GM12891 (cell line): ENCODE results near the gene EPB41L3.
A peak's percentile ranks its signal among the peaks of the same experiment; 100 is the strongest.

Experiments used
- DNase-seq: peaks from one replicate; pipeline ENCODE4 v3.0.0; 2011; ENCODE audit warnings: low spot score; ENCODE audit not compliant: insufficient read length
- FAIRE-seq: peaks from 2 replicates; lab custom pipeline; 2011; peaks lifted over from hg19 to GRCh38; lab: Jason Lieb, UNC
- PAX5 ChIP-seq: IDR thresholded peaks from 2 replicates; pipeline ENCODE4 v1.6.1; 2011; ENCODE audit warnings: low read length, moderate library complexity, mild to moderate bottlenecking; ENCODE audit not compliant: insufficient read depth, severe bottlenecking
- POLR2A ChIP-seq: IDR thresholded peaks from 2 replicates; pipeline ENCODE4 v1.6.1; 2011; ENCODE audit warnings: low read depth, low read length, control low read depth
- POLR2AphosphoS5 ChIP-seq: IDR thresholded peaks from 2 replicates; pipeline ENCODE4 v1.6.1; 2011; ENCODE audit warnings: low read depth, low read length, control low read depth
- POU2F2 ChIP-seq: IDR thresholded peaks from 2 replicates; pipeline ENCODE4 v1.6.1; 2011; ENCODE audit warnings: low read depth, mild to moderate bottlenecking, control low read depth, low read length, moderate library complexity
- SPI1 ChIP-seq: IDR thresholded peaks from 2 replicates; pipeline ENCODE4 v1.6.1; 2011; ENCODE audit warnings: low read depth, low read length, control low read depth
- TAF1 ChIP-seq: IDR thresholded peaks from 2 replicates; pipeline ENCODE4 v1.6.1; 2011; ENCODE audit warnings: low read depth, low read length, control low read depth

Gene EPB41L3

DNA sequence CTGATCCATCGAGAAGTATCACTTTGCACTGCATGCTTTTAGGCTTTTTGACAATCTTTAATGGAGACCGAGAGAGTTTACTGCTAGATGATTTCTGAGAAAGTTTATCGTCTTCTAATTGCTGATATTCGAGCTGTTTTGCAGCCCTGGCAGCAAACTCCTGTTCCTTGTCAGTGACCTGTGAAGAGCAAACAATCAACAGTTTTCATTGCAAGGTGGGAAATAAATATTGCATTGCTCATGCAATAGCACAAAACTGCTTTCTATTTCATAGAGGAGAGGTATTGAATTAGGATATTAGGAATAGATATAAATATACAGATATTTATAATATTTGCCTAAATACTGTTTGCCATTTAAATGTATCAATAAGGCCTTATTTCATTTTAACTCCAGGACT lies 65.5 kb downstream of the EPB41L3 start:
- FAIRE-seq (no peak), DNase-seq (no peak)
- TF ChIP-seq TAF1 (no peak), POLR2A (no peak), PAX5 (no peak), POU2F2 (no peak), SPI1 (no peak), POLR2AphosphoS5 (no peak)

DNA sequence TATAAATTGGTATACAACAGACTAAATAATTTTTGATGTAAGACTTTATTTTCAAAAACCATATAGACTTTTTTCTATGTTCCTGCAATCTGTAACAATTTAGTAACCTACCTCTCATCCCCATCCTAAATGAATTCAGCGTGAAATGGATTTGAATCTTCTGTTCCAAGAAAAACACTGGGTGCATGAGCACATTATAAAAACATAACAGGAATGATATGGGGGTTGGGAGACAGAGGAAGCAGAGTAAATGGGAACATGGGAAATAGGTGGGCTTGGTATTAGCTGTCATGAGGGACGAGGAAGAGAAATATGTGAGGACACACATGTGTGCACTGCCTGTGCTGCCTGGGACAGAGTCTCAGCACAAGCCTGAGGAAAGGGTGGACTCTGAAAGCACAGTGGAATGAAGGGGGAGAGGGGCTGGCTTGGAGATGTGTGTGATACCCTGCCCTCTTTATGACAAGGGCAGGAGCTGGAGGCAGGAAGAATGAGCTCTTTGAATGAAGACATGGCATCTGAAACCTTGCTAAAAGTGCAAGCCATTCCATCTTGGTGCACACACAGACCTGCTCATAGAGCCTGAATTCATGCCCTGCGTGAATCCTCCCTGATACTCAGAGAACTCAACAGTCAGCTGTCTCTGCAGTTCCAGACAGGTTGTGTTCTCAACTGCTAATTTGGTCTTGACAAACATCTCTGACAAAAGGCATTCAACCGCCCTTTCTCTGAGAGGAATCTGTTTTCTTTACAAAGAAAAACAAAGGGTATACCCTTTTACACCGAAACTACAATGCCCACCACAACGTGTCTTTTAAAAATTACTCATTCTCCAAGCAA lies 66.6 kb downstream of the EPB41L3 start:
- DNase-seq, result no peak
- TF ChIP-seq TAF1, result no peak
- TF ChIP-seq PAX5, result no peak
- TF ChIP-seq POU2F2, result no peak
- TF ChIP-seq POLR2A, result no peak
- TF ChIP-seq SPI1, result no peak
- no peak for TF ChIP-seq POLR2AphosphoS5
- FAIRE-seq, result no peak

DNA sequence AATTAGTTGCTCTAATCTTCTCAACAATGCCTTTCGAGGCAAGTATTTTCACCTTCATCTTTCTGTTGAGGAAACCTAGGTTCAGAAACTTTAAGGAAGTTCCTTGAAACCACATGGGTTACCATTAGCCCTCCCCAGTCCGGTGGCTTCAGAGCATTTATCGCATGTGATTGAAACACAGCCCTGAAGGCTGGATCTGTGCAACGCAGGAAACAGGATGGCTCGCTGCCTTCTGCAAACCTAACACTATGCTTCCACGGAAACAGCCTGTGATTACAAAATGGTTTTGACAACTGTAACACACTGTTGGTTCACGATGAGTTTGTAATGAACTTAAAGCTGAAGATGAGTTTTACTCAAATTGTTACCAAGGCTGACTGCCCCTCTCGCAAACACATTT lies 68.5 kb downstream of the EPB41L3 start:
- DNase-seq (no peak), FAIRE-seq (no peak)
- TF ChIP-seq TAF1, result no peak

DNA sequence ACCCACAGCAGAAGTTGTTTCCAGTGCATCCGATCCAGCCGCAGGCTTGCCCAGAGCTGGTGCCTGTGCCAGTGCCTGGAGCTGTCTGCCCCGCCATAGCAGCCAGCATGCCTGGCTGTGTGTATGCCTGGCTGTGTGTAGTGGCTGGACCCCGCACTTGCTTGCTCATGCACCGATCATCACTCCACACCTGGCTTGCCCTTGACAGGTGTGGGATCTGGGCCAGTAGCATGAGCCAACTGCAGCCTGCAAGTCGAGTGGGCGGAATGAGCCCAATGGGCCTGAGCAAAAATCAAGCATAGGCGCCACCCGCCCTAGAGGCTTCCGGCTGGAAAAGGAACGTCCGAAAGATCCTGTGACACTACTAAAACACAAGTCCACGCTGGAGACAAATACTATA lies 74.5 kb downstream of the EPB41L3 start:
- TF ChIP-seq POLR2AphosphoS5, result no peak
- no peak for TF ChIP-seq TAF1
- TF ChIP-seq SPI1, result no peak
- DNase-seq (no peak), FAIRE-seq (no peak)

DNA sequence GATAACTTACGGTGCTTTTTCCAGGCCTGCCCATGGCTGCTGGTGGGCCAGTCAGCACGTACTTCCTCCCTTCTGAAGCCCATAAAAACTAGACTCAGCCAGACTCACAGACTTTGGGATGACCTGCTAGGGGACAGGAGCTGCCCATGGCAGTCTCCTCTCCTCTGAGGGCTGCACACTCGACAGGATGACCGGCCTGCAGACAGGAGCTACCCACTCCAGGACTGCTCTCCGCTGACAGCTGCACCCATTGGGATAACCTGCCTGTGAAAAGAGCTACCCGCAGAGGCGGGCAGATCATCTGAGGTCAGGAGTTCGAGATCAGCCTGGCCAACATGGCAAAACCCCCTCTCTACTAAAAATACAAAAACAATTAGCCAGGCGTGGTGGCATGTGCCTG lies 75.4 kb downstream of the EPB41L3 start:
- no peak for DNase-seq
- no peak for FAIRE-seq
- no peak for TF ChIP-seq POU2F2
- TF ChIP-seq POLR2A, result no peak
- no peak for TF ChIP-seq TAF1
- no peak for TF ChIP-seq SPI1
- TF ChIP-seq POLR2AphosphoS5, result no peak
- TF ChIP-seq PAX5, result no peak

DNA sequence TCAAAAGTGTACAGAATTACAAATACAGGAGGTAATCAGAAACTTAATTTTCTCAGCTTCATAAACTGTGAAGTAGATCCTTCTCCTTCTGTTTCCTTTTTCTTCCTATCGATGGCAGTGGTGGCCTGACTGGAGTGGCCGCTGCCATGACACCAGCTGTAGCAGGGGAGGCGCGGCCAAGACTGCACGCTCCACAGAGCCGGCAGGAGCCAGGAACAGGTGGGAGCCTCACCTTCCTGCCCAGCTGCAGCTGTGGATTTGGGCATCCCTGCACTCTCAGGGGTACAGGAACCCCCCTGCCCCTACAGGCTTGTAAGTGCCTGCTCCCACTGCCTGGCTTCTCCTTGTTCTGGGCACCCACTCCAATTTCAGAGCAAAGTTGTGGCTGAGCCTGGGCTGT lies 76.1 kb downstream of the EPB41L3 start:
- TF ChIP-seq TAF1 (no peak), POLR2AphosphoS5 (no peak), SPI1 (no peak), POU2F2 (no peak), POLR2A (no peak), PAX5 (no peak)
- no peak for FAIRE-seq
- no peak for DNase-seq

DNA sequence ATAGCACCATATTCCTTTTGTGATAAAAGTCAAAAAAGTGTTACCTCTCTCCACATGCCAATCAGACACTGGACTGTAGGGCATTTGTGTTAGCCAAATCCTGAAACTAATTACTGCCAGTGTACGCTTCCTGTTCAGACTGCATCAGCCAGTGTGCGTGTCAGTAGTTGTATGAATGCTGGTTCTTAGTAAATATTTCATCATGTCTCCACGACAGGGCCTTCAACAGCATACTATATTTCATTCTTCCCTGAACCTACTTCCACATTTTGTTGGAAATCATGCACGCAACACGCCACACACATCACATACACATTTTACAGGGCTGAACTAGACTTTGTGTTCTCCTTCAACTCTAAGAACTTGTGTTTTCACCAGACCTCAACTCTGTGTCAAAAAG lies 77.5 kb downstream of the EPB41L3 start:
- DNase-seq, result no peak
- TF ChIP-seq POLR2AphosphoS5 (no peak), POLR2A (no peak), POU2F2 (no peak), TAF1 (no peak)
- no peak for FAIRE-seq

DNA sequence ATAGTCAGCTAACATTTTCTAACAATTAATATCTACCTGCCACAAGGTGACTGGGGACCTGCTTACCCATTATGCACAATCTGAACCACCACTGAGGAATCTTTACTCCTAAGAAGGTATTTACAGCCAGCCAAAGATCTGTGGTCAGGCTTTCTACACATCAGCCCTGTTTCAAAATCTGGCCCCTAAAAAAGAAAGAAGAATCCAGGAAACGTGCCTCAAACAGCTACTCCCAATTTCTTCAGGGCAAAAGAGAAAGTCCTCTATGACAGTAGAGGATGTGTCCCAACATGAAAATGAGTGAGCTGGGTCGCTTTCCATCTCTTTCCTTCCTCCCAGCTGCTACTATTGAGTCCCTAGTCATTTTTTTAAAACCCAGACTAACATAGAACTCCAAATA lies 79.5 kb downstream of the EPB41L3 start:
- FAIRE-seq, result no peak
- TF ChIP-seq POU2F2, result no peak
- no peak for TF ChIP-seq PAX5
- TF ChIP-seq TAF1, result no peak
- TF ChIP-seq SPI1, result no peak
- no peak for TF ChIP-seq POLR2A
- TF ChIP-seq POLR2AphosphoS5, result no peak
- no peak for DNase-seq

DNA sequence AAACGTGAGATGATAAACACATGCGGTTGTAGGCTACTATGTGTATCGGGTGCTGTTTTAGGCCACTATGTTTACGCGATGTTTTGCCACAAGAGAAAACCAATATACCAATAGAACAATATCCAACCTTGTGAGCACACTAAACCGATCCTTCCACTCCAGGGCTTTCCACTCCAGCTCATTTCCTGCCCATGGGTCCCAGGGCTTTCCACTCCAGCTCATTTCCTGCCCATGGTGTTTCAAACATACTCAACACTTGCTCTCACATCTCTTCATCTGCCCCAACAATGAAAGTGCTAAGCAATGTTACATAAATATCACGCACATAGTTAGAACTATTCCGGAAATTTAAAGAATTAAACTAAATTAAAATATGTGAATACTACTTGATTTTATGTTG lies 80.0 kb downstream of the EPB41L3 start:
- FAIRE-seq (no peak), DNase-seq (no peak)
- no peak for TF ChIP-seq POLR2AphosphoS5
- TF ChIP-seq TAF1, result no peak
- TF ChIP-seq POU2F2, result no peak
- TF ChIP-seq PAX5, result no peak
- TF ChIP-seq POLR2A, result no peak
- TF ChIP-seq SPI1, result no peak

DNA sequence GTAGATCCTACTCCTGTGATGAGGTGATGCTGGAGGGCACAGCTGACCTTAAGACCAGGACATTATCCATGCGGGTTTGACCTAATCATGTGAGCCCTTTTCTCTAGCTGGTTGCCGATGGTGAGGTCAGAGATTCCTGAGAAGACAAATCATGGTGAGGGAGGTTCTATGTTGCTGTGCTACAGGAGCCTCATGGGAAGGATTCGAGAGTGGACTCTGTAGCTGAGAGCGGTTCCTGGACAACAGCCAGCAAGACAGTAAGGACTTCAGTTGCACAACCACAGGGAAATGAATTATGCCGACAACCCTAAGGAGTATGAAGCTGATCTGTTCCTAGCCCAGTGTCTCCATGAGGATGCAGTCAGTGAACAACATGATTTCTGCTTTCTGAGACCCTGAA lies 80.4 kb downstream of the EPB41L3 start:
- DNase-seq, result no peak
- TF ChIP-seq POLR2A, result no peak
- no peak for TF ChIP-seq PAX5
- TF ChIP-seq POU2F2, result no peak
- no peak for TF ChIP-seq SPI1
- TF ChIP-seq TAF1, result no peak
- TF ChIP-seq POLR2AphosphoS5, result no peak
- no peak for FAIRE-seq

DNA sequence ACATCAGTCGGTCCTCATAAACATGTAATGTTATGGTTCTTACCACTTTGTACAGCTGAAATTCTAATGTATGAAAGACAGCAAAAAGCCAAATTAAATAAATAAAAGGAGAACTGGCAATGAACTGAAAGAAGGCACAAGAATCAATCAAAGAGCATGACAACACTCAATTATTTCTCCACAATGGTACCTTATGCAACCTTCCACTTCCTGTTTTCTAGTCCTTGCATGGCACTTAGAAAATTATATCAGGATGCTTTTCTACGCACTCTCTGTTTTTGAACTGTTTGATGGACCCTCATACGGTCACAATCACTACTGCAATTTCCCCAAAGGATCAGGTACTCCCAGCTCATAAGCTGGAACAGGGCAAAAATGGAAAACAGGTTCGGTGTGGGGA lies 81.6 kb downstream of the EPB41L3 start:
- DNase-seq, result no peak
- no peak for TF ChIP-seq POLR2AphosphoS5
- peak; percentile 60 for TF ChIP-seq SPI1
- TF ChIP-seq POU2F2, result no peak
- FAIRE-seq, result no peak
